K562 (cell line): ENCODE results near the gene ENG. TPM values are rescaled to one million over a fixed set of nuclear protein-coding genes. Genes with fewer than 3 reads are reported as not detected.

Source experiments
- ASH1L ChIP-seq: fragments of 450-650 bp; IDR thresholded peaks from 2 replicates; pipeline ENCODE4 v1.6.1; 2018; ENCODE audit warnings: borderline replicate concordance, mild to moderate bottlenecking, low read depth; ENCODE audit not compliant: partially characterized antibody
- CCNT2 ChIP-seq: IDR thresholded peaks from 2 replicates; pipeline ENCODE4 v1.6.1; 2011; ENCODE audit warnings: borderline replicate concordance, low read depth, mild to moderate bottlenecking, moderate library complexity, mixed read lengths, low read length; ENCODE audit not compliant: insufficient read length; ENCODE audit errors: extremely low read depth
- CEBPB ChIP-seq: fragments of 450-650 bp; IDR thresholded peaks from 2 replicates; pipeline ENCODE4 v1.6.1; 2016; ENCODE audit warnings: missing genetic modification characterization, missing compliant biosample characterization
- GTF2E2 ChIP-seq: fragments of 200-800 bp; sonication (Bioruptor generic); IDR thresholded peaks from 2 replicates; pipeline ENCODE4 v1.6.1; 2016; ENCODE audit warnings: missing genetic modification characterization, missing compliant biosample characterization
- GTF2F1 ChIP-seq: IDR thresholded peaks from 2 replicates; pipeline ENCODE4 v1.6.1; 2011; ENCODE audit warnings: low read depth, low read length, improper control_type of control experiment
- HDAC1 ChIP-seq, 2 experiments: fragments of 450-650 bp; IDR thresholded peaks; 2 replicates each; pipeline ENCODE4 v1.6.1; 2016 to 2017; ENCODE audit warnings: inconsistent platforms in 1 of 2, mild to moderate bottlenecking in 1 of 2, moderate library complexity in 1 of 2
- HEY1 ChIP-seq: fragments of 250-450 bp; sonication (Bioruptor Pico); IDR thresholded peaks from 2 replicates; pipeline ENCODE4 v1.5.0; 2020; ENCODE audit warnings: mild to moderate bottlenecking, moderate library complexity, borderline replicate concordance
- HIVEP1 ChIP-seq: fragments of 250-450 bp; sonication (Bioruptor Pico); IDR thresholded peaks from 2 replicates; pipeline ENCODE4 v1.4.0; 2020; ENCODE audit warnings: mild to moderate bottlenecking
- HNRNPK ChIP-seq: fragments of 200-400 bp; formaldehyde crosslinking; IDR thresholded peaks from one replicate; pipeline ENCODE4 v1.6.1; 2018; ENCODE audit warnings: mild to moderate bottlenecking, low read depth, low read length; ENCODE audit not compliant: poor library complexity, severe bottlenecking
- NCOA4 ChIP-seq: fragments of 450-650 bp; IDR thresholded peaks from 2 replicates; pipeline ENCODE4 v1.6.1; 2018; ENCODE audit warnings: mild to moderate bottlenecking; ENCODE audit not compliant: partially characterized antibody
- PHTF2 ChIP-seq: fragments of 250-450 bp; sonication (Bioruptor Pico); IDR thresholded peaks from 2 replicates; pipeline ENCODE4 v1.5.0; 2021; ENCODE audit warnings: mild to moderate bottlenecking
- RBM25 ChIP-seq: fragments of 200-400 bp; formaldehyde crosslinking; IDR thresholded peaks from 2 replicates; pipeline ENCODE4 v1.6.1; 2018; ENCODE audit warnings: low read length, low read depth, moderate library complexity; ENCODE audit not compliant: severe bottlenecking
- RFX1 ChIP-seq: fragments of 450-650 bp; IDR thresholded peaks from 2 replicates; pipeline ENCODE4 v1.6.1; 2016; ENCODE audit warnings: mild to moderate bottlenecking, moderate library complexity
- SRF ChIP-seq, 2 experiments: fragments of 250-450, 450-650 bp in 1 of 2; sonication (Bioruptor Pico) in 1 of 2; sonication (generic) in 1 of 2; formaldehyde crosslinking; IDR thresholded peaks; 2 replicates each; pipeline versions ENCODE4 v1.5.0 to v1.5.1; 2020 to 2022; ENCODE audit warnings: mild to moderate bottlenecking in 1 of 2, missing genetic modification reagents in 1 of 2
- ZNF133 ChIP-seq: fragments of 250-450 bp; sonication (Bioruptor Pico); IDR thresholded peaks from 2 replicates; pipeline ENCODE4 v1.4.0; 2020; ENCODE audit warnings: mild to moderate bottlenecking
- ZNF507 ChIP-seq: conservative IDR thresholded peaks from 2 replicates; pipeline ENCODE4 v1.6.1; 2017; ENCODE audit warnings: missing genetic modification characterization, missing compliant biosample characterization
- ZNF589 ChIP-seq: fragments of 200-800 bp; sonication (Bioruptor generic); IDR thresholded peaks from 2 replicates; pipeline ENCODE4 v1.6.1; 2016; ENCODE audit warnings: low read depth, missing genetic modification characterization, missing compliant biosample characterization
- ZNF707 ChIP-seq: fragments of 250-450 bp; sonication (Bioruptor Pico); conservative IDR thresholded peaks from 2 replicates; pipeline ENCODE4 v1.8.0; 2022; ENCODE audit warnings: inconsistent platforms, mild to moderate bottlenecking, moderate library complexity
- polyA plus RNA-seq, 8 experiments: library from polyadenylated mRNA; depleted of rRNA in 4 of 8; stranded (reverse) in 5 of 8; unstranded in 3 of 8; fragments of >200 nt; fragmentation: Nextera tagmentation in 2 of 8; fragmentation: Illumina TruSeq in 1 of 8; extraction: Ambion mirVana in 2 of 8; extraction: Trizol in 1 of 8; gene quantifications; 2 replicates each; pipeline versions ENCODE4 v1.2.1 to v1.2.3, GENCODE V29; 2011 to 2014; ENCODE audit warnings: inconsistent platforms in 1 of 8, missing spikeins in 1 of 8
- total RNA-seq, 7 experiments: library from RNA; depleted of rRNA in 6 of 7; stranded (reverse); fragments of >200 nt in 6 of 7; fragmentation: Illumina TruSeq in 2 of 7; extraction: Trizol in 2 of 7; gene quantifications; 2 replicates each; pipeline versions ENCODE4 v1.2.1 to v1.2.3, GENCODE V29; 2011 to 2021; ENCODE audit warnings: low replicate concordance in 1 of 7
- TF ChIP-seq, protein P1 (sequence below), 2 experiments: fragments of 450-650 bp in 1 of 2; IDR thresholded peaks; 2 replicates each; pipeline ENCODE4 v1.6.1; 2011 to 2017; ENCODE audit warnings: low read depth in 2 of 2, antibody characterized with exemption in 1 of 2, borderline replicate concordance in 1 of 2, low read length in 1 of 2, mild to moderate bottlenecking in 1 of 2, mixed read lengths in 1 of 2; ENCODE audit not compliant: control insufficient read depth in 1 of 2
- TF ChIP-seq, protein P2 (sequence below): fragments of 450-650 bp; IDR thresholded peaks from 2 replicates; pipeline ENCODE4 v1.6.1; 2017; ENCODE audit warnings: antibody characterized with exemption
- TF ChIP-seq, protein P3 (sequence below): sonication (generic); formaldehyde crosslinking; IDR thresholded peaks from 2 replicates; pipeline ENCODE4 v1.8.1; 2023; ENCODE audit warnings: mild to moderate bottlenecking, missing genetic modification reagents, moderate library complexity

Gene ENG
- total and polyA plus RNA-seq, 9 of the 15 experiments (the other 6 are each of a cell fraction or from before 2014, with no cell fraction given) = 0.04 to 0.40 (median 0.14) TPM; not detected in 1

DNA sequence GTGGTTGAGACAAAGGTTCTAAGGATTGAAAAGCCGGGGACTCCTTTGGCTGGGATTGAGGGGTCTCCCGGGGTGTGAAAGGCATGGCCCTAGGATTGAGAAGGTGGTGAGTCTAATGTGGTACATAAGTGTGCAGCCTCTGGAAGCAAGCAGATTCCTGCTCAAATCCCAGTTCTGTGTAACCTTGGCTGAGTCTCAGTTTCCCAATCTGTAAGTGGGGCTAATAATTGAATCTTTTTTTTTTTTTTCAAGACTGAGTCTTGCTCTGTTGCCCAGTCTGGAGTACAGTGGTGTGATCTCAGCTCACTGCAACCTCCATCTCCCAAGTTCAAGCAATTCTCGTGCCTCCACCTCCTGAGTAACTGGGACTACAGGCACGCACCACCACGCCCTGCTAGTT is 81.9 kb downstream of the ENG start (continued):
- no peak for TF ChIP-seq CEBPB
- TF ChIP-seq ZNF507 = no peak
- TF ChIP-seq, protein P1, sequence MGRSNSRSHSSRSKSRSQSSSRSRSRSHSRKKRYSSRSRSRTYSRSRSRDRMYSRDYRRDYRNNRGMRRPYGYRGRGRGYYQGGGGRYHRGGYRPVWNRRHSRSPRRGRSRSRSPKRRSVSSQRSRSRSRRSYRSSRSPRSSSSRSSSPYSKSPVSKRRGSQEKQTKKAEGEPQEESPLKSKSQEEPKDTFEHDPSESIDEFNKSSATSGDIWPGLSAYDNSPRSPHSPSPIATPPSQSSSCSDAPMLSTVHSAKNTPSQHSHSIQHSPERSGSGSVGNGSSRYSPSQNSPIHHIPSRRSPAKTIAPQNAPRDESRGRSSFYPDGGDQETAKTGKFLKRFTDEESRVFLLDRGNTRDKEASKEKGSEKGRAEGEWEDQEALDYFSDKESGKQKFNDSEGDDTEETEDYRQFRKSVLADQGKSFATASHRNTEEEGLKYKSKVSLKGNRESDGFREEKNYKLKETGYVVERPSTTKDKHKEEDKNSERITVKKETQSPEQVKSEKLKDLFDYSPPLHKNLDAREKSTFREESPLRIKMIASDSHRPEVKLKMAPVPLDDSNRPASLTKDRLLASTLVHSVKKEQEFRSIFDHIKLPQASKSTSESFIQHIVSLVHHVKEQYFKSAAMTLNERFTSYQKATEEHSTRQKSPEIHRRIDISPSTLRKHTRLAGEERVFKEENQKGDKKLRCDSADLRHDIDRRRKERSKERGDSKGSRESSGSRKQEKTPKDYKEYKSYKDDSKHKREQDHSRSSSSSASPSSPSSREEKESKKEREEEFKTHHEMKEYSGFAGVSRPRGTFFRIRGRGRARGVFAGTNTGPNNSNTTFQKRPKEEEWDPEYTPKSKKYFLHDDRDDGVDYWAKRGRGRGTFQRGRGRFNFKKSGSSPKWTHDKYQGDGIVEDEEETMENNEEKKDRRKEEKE (IDR thresholded peaks at IDR 0.05; ENCODE audit: borderline replicate concordance in 1 of 2, control insufficient read depth in 1 of 2, low read depth in 2 of 2, low read length in 1 of 2) = no peak
- no peak for TF ChIP-seq NCOA4
- TF ChIP-seq, protein P2, sequence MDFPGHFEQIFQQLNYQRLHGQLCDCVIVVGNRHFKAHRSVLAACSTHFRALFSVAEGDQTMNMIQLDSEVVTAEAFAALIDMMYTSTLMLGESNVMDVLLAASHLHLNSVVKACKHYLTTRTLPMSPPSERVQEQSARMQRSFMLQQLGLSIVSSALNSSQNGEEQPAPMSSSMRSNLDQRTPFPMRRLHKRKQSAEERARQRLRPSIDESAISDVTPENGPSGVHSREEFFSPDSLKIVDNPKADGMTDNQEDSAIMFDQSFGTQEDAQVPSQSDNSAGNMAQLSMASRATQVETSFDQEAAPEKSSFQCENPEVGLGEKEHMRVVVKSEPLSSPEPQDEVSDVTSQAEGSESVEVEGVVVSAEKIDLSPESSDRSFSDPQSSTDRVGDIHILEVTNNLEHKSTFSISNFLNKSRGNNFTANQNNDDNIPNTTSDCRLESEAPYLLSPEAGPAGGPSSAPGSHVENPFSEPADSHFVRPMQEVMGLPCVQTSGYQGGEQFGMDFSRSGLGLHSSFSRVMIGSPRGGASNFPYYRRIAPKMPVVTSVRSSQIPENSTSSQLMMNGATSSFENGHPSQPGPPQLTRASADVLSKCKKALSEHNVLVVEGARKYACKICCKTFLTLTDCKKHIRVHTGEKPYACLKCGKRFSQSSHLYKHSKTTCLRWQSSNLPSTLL = no peak
- TF ChIP-seq ASH1L = no peak
- peak; percentile 80 for TF ChIP-seq RBM25
- TF ChIP-seq ZNF707 (CRISPR knock-in tag) = no peak
- no peak for TF ChIP-seq GTF2F1
- no peak for TF ChIP-seq HEY1 (CRISPR knock-in tag)
- no peak for TF ChIP-seq HDAC1 (IDR thresholded peaks at IDR 0.05)
- no peak for TF ChIP-seq ZNF589 (CRISPR knock-in tag)
- no peak for TF ChIP-seq GTF2E2 (tag)
- TF ChIP-seq CCNT2 = no peak
- TF ChIP-seq RFX1 = no peak
- TF ChIP-seq, protein P3, sequence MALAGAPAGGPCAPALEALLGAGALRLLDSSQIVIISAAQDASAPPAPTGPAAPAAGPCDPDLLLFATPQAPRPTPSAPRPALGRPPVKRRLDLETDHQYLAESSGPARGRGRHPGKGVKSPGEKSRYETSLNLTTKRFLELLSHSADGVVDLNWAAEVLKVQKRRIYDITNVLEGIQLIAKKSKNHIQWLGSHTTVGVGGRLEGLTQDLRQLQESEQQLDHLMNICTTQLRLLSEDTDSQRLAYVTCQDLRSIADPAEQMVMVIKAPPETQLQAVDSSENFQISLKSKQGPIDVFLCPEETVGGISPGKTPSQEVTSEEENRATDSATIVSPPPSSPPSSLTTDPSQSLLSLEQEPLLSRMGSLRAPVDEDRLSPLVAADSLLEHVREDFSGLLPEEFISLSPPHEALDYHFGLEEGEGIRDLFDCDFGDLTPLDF (CRISPR knock-in tag) = no peak
- no peak for TF ChIP-seq ZNF133 (CRISPR knock-in tag)
- no peak for TF ChIP-seq SRF (CRISPR knock-in tag; IDR thresholded peaks at IDR 0.05)
- no peak for TF ChIP-seq HIVEP1 (CRISPR knock-in tag)
- TF ChIP-seq HNRNPK = no peak
- TF ChIP-seq PHTF2 (CRISPR knock-in tag) = no peak
